GM19438 (cell line): ENCODE data around the gene CTNNA3.

Experiments
- ATAC-seq: cut with Tn5 transposase; IDR thresholded peaks from one replicate; pipeline ENCODE4 v1.9.1; 2021; ENCODE audit warnings: low read depth; ENCODE audit not compliant: unreplicated experiment

CTNNA3 gene

DNA sequence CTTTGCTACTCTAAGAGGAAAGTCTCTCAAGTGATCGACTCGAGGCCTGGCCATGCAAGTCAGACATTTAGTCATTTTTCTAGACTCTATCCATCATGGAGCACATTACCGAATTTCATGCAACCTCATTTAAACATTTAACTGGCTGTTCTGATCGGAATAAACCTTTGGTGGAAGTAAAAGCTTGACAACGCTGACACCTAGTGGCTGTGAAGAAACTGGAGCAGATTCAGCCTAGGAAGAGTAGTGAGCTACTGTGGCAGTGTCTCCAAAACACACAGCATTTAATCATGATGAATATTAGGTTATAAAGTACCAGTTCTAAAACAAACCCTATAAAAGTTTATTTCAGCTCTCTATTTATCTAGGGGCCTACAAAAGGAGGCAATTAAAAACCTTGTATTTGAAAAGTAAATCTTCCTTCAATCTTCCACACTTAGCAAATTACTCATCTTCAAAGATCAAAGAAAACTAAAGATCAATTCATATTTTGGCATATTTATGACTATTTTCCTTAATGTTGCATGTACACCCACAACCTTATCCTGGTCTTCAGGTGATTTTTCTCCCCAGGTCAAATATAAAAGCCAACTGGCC lies 175.0 kb downstream of the CTNNA3 start:
- no peak for ATAC-seq

DNA sequence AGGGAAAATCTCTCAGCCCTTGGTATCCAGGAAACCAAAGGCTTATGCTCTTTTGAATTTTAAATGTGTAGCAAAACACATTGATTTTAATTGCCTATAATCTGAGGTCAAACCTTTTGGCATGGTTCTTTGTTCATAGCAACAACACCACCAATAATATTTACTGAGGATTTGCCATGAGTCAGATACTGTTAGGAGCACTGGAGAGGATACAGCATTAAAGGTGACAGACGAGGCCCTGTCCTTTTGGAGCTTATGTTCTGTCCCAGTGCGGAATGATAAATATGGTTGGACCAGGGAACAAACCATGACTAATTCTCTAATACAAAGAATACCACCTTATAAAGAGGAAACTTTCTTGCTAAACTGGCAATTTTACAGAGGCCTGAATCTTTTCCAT lies 176.6 kb downstream of the CTNNA3 start:
- no peak for ATAC-seq

- no peak for ATAC-seq
These were observed 177.2 kb downstream of the CTNNA3 start for GRCh38 chr10:67518756-67519155.

DNA sequence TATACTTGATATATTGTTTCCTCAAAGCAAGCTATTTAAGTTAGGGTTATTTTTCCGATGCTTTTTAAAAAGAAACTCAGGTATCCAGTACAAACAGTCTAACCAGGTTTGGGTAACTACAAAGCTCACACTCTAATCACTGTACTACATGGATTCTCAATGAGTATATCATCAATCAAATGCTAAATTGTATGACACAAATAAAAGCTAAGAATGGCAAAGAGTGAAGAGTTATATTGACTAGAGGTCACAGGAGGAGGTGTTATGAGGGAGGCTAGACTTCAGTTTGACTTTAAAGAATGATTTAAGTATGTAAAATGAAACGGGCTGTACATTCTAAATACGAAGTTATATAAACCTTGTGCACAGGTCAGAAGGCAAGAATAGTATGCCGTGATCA lies 178.0 kb downstream of the CTNNA3 start:
- ATAC-seq = no peak

DNA sequence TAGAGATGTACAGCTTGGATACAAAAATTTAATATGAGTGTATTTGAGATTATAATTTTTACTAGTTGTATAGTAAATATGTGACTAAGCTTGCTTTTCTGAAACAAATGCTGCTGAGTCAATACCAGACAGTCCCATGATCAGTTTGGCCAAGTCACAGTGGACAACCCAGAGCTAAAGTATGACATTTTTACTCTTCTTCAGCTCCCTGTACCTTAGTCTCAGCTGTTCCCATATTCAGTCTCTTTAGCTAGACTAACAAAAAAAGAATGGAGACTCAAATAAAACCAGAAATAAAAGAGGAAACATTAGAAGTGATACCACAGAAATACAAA lies 189.3 kb downstream of the CTNNA3 start:
- no peak for ATAC-seq

DNA sequence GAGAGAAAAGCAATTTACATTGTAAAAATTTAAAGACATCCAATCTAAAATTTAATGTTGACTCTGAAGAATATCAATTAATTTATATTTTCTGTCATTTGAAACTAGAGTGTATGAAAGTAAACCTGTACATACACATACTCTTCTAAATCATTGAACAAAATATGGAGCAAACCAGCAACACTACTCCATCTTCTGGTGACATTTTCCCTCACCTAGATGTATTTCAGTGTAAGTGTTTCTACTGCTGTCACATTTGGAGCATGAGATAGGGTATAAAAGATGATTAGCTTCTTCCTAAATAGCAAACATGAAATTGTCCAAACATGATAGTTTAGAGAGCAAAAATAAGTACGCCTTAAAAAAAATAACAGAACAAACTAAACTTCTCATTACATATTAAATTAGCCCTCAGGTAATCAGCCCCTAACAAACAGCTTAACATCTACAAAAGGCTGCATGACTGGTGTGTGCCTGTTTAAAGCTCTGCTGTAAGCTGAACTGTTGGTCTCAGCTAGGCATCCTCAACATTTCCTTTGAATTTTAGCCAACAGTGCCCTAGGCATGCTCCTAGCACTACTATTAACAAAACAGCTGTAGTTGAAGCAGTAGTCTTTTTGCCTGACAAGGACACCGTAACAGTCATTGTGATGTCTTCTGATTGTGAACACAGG lies 189.8 kb downstream of the CTNNA3 start:
- no peak for ATAC-seq

GRCh38 chr10:67492317-67493019 lies 203.5 kb downstream of the CTNNA3 start:
- ATAC-seq = no peak

- no peak for ATAC-seq
These were observed 207.9 kb downstream of the CTNNA3 start for GRCh38 chr10:67487906-67488619.

- no peak for ATAC-seq
These were observed 208.8 kb downstream of the CTNNA3 start for GRCh38 chr10:67487199-67487598.

- no peak for ATAC-seq
These were observed 218.1 kb downstream of the CTNNA3 start for GRCh38 chr10:67477868-67478267.

- no peak for ATAC-seq
These were observed 219.8 kb downstream of the CTNNA3 start for GRCh38 chr10:67476201-67476600.

DNA sequence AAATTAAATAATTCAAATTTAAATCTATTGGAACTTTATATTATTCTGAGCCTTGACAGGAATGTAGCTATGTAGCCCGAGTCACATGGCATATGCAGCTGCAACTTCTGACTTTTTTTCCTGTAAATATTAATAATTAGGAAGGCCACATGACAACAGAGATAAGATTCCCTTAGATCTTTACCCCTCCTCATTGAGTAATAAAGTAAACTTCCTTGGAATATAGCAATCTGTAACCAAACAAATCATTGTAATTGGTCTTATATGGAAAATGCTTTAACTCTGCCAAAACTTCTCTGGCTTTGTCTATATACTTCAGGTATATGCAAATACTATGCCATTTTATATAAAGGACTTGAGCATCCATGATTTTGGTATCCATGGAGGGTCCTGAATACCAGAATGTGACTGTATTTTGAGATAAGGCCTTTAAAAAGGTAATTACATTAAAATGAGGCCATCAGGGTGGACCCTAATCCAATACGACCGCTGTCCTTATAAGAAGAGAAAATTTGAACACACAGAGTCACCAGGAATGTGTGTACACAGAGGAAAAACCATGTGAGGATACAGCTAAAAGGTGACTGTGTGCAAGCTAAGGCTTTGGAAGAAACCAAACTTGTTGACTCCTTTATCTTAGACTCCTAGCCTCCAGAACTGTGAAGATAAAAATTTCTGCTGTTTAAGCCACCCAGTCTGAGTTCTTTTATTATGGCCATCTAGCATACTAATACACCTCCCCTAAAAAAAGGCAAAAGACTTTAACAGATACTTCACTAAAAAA lies 222.0 kb downstream of the CTNNA3 start:
- ATAC-seq = no peak

- ATAC-seq = no peak
These were observed 225.0 kb downstream of the CTNNA3 start for GRCh38 chr10:67471022-67471421.

DNA sequence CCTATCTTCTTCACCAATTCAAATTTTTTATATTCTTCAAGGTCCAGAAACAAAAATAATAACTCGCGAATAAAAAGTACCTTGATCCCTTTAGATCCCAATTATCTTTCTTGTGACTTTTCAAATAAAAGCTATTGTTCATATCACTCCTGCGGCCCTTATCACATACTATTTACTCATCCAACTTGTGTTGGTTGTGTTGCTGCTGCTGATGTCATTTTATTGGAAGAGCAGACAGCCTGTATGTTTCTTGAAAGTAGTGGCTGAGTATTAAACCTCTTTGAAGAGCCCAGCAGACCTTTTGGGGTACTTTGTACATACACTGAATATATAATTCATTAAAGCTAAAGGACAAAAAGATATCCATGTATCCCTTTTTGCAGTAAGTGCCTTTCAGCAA lies 231.7 kb downstream of the CTNNA3 start:
- ATAC-seq = no peak

DNA sequence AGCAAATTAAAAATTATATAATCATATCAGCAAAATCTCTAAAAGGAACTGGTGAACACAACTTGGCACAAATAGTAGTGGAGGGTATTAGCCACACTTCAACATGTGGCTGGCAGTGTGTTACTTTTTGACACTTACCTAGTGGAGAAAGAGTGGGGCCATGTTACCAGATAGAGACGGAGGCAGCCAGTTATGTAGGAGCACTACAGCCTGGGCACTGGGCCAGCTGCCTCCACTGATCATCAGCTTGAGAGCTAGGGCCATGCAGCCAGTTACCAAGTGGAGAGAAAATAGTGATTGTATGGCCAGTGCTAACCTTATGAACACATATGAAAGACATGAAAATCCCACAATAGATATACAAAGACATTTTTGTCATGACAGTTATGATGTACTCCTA lies 243.1 kb downstream of the CTNNA3 start:
- ATAC-seq = no peak

DNA sequence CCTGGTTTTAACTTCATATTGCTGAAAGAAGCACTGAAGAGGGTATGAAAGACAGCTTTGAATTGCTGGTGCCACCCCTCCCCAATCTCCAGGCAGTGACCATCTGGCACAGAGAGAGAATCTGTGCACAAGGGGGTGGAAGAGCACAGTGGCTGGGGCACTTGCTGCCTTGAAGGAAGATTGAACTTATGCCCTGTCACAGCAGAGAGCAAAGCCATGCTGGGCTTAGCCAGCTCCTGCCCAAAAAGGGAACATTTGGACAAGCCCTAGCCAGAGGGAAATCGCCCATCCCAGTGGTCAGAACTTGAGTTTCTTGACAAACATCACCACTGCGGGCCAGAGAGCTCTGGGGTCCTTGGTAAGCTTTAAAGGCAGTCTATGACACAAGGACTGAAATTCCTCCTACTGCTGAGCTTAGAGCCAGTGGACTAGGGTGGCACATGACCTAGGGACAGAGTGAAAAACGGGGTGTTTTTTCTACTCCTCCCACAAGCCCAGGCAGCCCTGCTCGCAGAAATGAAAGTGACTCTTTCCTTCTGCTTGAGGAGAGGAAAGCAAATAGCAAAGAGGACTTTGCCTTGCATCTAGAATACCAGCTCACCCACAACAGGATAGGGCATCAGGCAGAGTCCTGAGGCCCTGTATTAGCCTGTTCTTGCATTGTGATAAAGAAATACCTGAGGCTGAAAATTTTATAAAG lies 257.2 kb downstream of the CTNNA3 start:
- ATAC-seq = no peak

GRCh38 chr10:67433276-67433675 lies 262.7 kb downstream of the CTNNA3 start:
- ATAC-seq = no peak

- ATAC-seq = no peak
These were observed 293.4 kb downstream of the CTNNA3 start for GRCh38 chr10:67402620-67403019.

DNA sequence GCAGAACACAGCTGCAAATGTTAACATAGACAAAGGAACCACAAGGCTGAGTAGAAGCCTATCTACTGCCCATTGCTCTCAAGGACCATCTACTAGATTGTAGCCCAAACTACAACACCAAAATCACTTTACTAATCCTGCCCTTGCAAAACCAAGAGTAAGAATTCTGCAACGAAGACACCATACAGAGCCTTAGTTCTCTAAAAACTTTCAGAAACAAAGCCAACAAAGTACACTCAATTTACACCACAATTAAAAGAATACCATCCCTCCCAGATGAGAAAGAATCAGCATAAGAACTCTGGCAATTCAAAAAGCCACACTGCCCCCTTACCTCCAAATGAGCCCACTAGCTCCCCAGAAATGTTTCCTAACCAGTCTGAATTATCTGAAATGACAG lies 294.3 kb downstream of the CTNNA3 start:
- ATAC-seq = no peak
